ES-I3 (cell line): Measurements from ENCODE around the gene PDZRN3.

Experiments used
- H3K36me3 ChIP-seq: 2 replicates; pipeline ENCODE4 v1.6.1; 2013; ENCODE audit warnings: mild to moderate bottlenecking, low read length, control low read depth, moderate library complexity; ENCODE audit not compliant: insufficient read depth
- H3K4me1 ChIP-seq: 2 replicates; pipeline ENCODE4 v1.6.1; 2013; ENCODE audit warnings: mild to moderate bottlenecking, control low read depth, low read length; ENCODE audit not compliant: insufficient read depth
- H3K9ac ChIP-seq: 2 replicates; pipeline ENCODE4 v1.6.1; 2013; ENCODE audit warnings: low read depth, mild to moderate bottlenecking, low read length, moderate library complexity
- H3K9me3 ChIP-seq: 2 replicates; pipeline ENCODE4 v1.6.1; 2013; ENCODE audit warnings: mild to moderate bottlenecking, low read length, moderate library complexity; ENCODE audit not compliant: control insufficient read depth, insufficient read depth

Gene PDZRN3

GRCh38 chr3:73353649-73354217, 271.0 kb downstream of the PDZRN3 start:
- H3K9me3 ChIP-seq = no peaks in the 10 kb centered on the region
- no peaks in the 10 kb centered on the region for H3K4me1 ChIP-seq
- H3K36me3 ChIP-seq = no peaks in the 10 kb centered on the region
- no peak overlapping the region for H3K9ac ChIP-seq

GRCh38 chr3:73352841-73353645, 271.7 kb downstream of the PDZRN3 start:
- Histone ChIP-seq H3K36me3 (no peaks in the 10 kb centered on the region), H3K4me1 (no peaks in the 10 kb centered on the region), H3K9me3 (no peaks in the 10 kb centered on the region)

DNA sequence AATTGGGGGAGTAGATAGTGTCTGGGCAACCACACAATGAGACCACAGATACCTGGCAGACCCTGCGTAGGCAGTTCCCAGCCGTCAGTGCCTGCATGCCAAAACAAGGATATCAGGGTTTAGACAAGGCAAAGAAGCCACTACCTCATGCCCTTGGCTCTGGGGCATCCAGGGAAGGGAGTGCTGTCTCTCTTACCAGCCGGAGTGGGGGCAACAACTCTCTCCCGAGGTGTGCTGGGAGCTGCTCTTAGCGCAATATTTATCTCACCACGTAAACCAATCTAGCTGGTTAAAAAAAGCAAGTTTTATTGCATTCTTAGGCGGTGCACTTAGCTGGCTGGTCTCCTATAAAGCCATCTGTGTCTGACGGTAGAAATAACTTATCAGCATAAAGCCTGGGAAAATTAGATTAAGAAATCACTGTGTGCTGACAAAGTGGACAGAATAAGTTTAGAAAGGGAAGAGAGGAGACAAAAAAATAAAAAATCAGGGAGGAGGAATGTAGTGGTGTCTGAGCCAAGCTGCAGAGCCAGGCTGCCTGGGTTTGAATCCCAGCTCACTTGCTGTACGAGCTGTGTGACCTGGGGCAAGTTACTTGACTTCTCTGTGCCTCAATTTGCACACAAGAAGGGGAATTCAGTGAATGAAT, 273.2 kb downstream of the PDZRN3 start:
- H3K9me3 ChIP-seq = no peaks in the 10 kb centered on the region
- H3K9ac ChIP-seq = no peak overlapping the region
- no peaks in the 10 kb centered on the region for H3K36me3 ChIP-seq
- 0 out of 2 replicates have a peak, but pooled peaks cover under 1% of the 10 kb centered on the region for H3K4me1 ChIP-seq

More at GRCh38 chr3:73352841-73353645, 271.7 kb downstream of the PDZRN3 start:
- H3K9ac ChIP-seq = no peak overlapping the region

DNA sequence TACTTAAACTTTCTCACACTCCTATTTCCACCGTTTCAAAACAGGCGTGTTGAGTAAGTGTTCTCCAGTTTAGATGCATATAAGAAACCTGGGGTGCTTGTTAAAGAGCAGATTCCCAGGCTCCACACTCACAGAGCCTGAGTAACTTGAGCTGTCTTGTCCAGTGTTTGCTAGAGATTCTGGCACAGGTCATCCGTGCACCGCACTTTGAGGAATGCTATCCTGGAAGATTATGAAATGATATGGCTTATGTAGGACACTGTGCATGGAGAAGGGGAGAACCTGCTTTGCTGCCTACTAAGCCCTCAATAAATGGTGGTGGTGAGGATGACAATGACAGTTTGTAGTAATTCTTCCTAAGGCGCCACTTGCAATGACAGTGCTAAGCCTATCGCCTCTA, 273.7 kb downstream of the PDZRN3 start:
- Histone ChIP-seq H3K36me3 (no peaks in the 10 kb centered on the region), H3K9ac (no peak overlapping the region), H3K4me1 (0 out of 2 replicates have a peak, but pooled peaks cover 4% of the 10 kb centered on the region), H3K9me3 (no peaks in the 10 kb centered on the region)

DNA sequence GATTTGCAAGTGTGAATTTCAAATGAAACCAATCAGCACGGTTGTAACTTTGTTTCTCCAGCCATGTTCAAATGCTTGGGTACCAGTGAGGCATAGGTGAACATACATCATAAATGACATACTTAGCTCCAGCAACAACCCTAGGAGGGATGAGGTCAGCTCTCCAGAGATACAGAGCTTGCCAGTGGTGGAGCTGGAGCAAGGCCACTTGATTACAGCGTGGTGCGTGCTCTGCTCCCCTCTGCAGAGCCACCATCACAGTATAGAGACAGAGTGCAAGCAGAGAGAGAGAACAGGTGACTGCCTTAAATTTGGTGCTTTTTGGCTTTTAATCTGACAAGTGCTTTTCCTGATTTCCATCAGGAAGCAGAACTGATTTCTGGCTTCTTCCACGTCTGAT, 275.1 kb downstream of the PDZRN3 start:
- Histone ChIP-seq H3K4me1 (0 out of 2 replicates have a peak, but pooled peaks cover 4% of the 10 kb centered on the region), H3K9ac (no peak overlapping the region), H3K9me3 (peaks cover 3% of the 10 kb centered on the region; the same call in 1 of the 2 replicates), H3K36me3 (no peaks in the 10 kb centered on the region)

DNA sequence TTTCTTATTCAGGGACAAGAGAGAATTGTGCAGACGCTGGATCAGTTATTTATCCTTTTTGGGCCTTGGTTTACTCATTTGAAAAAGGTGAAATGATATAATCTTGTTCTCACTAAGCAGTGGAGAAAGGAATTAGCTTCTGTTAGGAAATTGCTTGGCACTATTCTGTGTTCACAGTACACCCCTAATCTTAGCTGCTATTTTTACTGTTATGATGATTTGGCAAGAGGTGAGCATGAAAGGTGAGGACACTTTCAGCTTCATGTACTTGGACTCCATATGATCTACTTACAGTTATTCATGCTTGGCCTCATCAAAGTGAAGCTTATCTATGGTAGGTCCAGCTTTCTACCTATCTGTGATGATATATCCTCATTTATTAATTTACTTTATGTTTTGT, 282.7 kb downstream of the PDZRN3 start:
- no peaks in the 10 kb centered on the region for H3K36me3 ChIP-seq
- peaks cover 8% of the 10 kb centered on the region for H3K9me3 ChIP-seq
- 0 out of 2 replicates have a peak, but pooled peaks cover 4% of the 10 kb centered on the region for H3K4me1 ChIP-seq
- no peak overlapping the region for H3K9ac ChIP-seq

DNA sequence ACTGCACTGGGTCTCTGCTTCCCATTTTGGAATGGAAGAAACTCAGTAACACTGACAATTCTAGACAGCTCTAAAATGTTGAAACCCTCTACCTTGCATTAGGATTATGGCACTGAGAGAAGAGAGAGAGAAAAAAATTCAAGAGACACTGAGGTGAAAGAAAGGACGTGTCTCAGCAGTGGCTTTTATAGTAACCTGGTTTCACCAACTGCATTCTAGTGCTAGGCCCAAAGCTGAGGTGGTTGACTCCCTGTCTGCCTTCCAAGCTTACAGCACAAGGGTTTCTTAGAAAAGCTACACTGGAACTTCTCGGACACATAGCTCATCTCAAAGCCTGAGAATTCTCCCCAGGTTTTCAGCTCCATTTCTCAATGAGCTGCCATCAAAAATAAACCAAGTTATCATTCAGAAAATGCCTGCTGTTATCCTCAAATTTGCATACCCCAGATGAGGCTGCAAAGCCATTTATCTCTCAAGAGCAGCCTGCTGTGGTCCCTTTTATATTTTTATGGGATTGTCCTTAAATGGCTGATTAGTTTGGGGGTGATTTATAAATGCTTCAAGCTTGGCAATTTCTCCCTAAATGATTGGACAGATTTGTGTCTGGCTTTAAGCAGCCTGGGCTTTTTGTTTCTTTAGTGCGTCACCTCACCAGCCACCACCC, 283.3 kb downstream of the PDZRN3 start:
- no peaks in the 10 kb centered on the region for H3K36me3 ChIP-seq
- H3K9ac ChIP-seq = no peak overlapping the region
- peaks cover 8% of the 10 kb centered on the region for H3K9me3 ChIP-seq
- 0 out of 2 replicates have a peak, but pooled peaks cover 2% of the 10 kb centered on the region for H3K4me1 ChIP-seq

DNA sequence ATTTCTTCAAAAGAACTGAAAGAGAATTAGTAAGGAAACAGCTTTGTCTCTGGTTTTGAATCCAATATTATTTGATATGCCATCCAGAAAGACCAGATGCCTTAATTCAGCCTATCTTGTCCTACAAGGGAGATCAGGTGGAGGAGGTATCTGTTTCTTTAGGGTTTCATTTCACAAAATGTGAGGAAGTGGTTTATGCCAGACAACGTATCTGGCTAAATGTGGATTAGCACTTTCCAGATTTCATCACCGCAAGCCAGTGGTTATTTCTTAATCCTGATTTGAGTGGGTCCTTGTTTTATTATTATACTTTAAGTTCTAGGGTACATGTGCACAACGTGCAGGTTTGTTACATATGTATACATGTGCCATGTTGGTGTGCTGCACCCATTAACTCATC, 292.2 kb downstream of the PDZRN3 start:
- Histone ChIP-seq H3K9me3 (no peaks in the 10 kb centered on the region), H3K4me1 (no peaks in the 10 kb centered on the region), H3K9ac (no peak overlapping the region), H3K36me3 (no peaks in the 10 kb centered on the region)
